Neural cell (in vitro differentiated cells): ENCODE results near the gene KLHDC9.

ENCODE experiments used
- EP300 ChIP-seq: fragments of 450-650 bp; conservative IDR thresholded peaks from 2 replicates; pipeline ENCODE4 v1.6.1; 2014; ENCODE audit warnings: antibody characterized with exemption, mild to moderate bottlenecking, moderate library complexity; ENCODE audit not compliant: poor library complexity, severe bottlenecking
- EZH2 ChIP-seq: fragments of 200-600, 300-800 bp; shearing (Covaris generic), sonication (generic); IDR thresholded peaks from 2 replicates; pipeline ENCODE4 v1.6.1; 2014; ENCODE audit warnings: antibody characterized with exemption, low read length, borderline replicate concordance, mild to moderate bottlenecking; ENCODE audit not compliant: insufficient read depth, poor library complexity, severe bottlenecking
- MXI1 ChIP-seq: fragments of 450-650 bp; conservative IDR thresholded peaks from 2 replicates; pipeline ENCODE4 v1.6.1; 2014; ENCODE audit warnings: antibody characterized with exemption, mild to moderate bottlenecking; ENCODE audit not compliant: poor library complexity, severe bottlenecking
- POLR2AphosphoS5 ChIP-seq: IDR thresholded peaks from 2 replicates; pipeline ENCODE4 v1.6.1; 2012
- RAD21 ChIP-seq: fragments of 450-650 bp; conservative IDR thresholded peaks from 2 replicates; pipeline ENCODE4 v1.6.1; 2014; ENCODE audit warnings: antibody characterized with exemption, mild to moderate bottlenecking, moderate library complexity
- SMC3 ChIP-seq: fragments of 450-650 bp; conservative IDR thresholded peaks from 2 replicates; pipeline ENCODE4 v1.6.1; 2014; ENCODE audit warnings: antibody characterized with exemption, mild to moderate bottlenecking, moderate library complexity; ENCODE audit not compliant: poor library complexity
- TF ChIP-seq, protein P1 (sequence below): fragments of 450-650 bp; IDR thresholded peaks from 2 replicates; pipeline ENCODE4 v1.5.1; 2014; ENCODE audit warnings: antibody characterized with exemption, mild to moderate bottlenecking, moderate library complexity; ENCODE audit not compliant: poor library complexity, severe bottlenecking
- TF ChIP-seq, protein P2 (sequence below): IDR thresholded peaks from 2 replicates; pipeline ENCODE4 v1.6.1; 2012; ENCODE audit warnings: borderline replicate concordance

DNA sequence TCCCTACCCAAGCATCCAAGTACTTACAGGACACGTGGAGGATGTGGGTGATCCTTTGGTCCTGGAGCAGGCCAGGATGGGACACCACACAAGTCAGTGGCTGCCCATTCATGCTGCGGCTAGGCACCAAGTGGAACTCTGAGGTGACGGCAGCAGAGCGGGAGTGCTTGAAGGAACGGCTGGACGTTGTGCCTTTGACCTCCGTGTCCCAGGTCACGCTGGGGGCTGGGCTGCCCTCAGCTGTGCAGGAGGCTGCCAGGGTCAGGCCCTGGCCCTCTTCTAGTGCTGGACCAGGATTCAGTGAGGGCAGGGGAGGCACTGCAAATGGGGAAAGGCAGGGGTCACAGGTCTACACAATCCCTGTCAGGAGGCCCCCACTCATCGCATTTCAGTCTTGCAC lies 20.7 kb upstream of the KLHDC9 start:
- TF ChIP-seq, protein P1, sequence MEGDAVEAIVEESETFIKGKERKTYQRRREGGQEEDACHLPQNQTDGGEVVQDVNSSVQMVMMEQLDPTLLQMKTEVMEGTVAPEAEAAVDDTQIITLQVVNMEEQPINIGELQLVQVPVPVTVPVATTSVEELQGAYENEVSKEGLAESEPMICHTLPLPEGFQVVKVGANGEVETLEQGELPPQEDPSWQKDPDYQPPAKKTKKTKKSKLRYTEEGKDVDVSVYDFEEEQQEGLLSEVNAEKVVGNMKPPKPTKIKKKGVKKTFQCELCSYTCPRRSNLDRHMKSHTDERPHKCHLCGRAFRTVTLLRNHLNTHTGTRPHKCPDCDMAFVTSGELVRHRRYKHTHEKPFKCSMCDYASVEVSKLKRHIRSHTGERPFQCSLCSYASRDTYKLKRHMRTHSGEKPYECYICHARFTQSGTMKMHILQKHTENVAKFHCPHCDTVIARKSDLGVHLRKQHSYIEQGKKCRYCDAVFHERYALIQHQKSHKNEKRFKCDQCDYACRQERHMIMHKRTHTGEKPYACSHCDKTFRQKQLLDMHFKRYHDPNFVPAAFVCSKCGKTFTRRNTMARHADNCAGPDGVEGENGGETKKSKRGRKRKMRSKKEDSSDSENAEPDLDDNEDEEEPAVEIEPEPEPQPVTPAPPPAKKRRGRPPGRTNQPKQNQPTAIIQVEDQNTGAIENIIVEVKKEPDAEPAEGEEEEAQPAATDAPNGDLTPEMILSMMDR, result no peak
- TF ChIP-seq POLR2AphosphoS5, result no peak
- TF ChIP-seq, protein P2, sequence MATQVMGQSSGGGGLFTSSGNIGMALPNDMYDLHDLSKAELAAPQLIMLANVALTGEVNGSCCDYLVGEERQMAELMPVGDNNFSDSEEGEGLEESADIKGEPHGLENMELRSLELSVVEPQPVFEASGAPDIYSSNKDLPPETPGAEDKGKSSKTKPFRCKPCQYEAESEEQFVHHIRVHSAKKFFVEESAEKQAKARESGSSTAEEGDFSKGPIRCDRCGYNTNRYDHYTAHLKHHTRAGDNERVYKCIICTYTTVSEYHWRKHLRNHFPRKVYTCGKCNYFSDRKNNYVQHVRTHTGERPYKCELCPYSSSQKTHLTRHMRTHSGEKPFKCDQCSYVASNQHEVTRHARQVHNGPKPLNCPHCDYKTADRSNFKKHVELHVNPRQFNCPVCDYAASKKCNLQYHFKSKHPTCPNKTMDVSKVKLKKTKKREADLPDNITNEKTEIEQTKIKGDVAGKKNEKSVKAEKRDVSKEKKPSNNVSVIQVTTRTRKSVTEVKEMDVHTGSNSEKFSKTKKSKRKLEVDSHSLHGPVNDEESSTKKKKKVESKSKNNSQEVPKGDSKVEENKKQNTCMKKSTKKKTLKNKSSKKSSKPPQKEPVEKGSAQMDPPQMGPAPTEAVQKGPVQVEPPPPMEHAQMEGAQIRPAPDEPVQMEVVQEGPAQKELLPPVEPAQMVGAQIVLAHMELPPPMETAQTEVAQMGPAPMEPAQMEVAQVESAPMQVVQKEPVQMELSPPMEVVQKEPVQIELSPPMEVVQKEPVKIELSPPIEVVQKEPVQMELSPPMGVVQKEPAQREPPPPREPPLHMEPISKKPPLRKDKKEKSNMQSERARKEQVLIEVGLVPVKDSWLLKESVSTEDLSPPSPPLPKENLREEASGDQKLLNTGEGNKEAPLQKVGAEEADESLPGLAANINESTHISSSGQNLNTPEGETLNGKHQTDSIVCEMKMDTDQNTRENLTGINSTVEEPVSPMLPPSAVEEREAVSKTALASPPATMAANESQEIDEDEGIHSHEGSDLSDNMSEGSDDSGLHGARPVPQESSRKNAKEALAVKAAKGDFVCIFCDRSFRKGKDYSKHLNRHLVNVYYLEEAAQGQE, result no peak
- TF ChIP-seq EZH2, result no peak
- TF ChIP-seq EP300, result no peak
- TF ChIP-seq SMC3, result no peak
- TF ChIP-seq RAD21, result no peak
- TF ChIP-seq MXI1, result no peak
